GM23248 (cell line): ENCODE measurements around the gene SLC22A5.

Source experiments
- EZH2 ChIP-seq: fragments of 200-600 bp; sonication (generic); IDR thresholded peaks from 2 replicates; pipeline ENCODE4 v1.6.1; 2018; ENCODE audit warnings: antibody characterized with exemption, mild to moderate bottlenecking; ENCODE audit not compliant: insufficient read depth, poor library complexity, severe bottlenecking
- EZH2phosphoT487 ChIP-seq: fragments of 200-600 bp; sonication (generic); IDR thresholded peaks from 2 replicates; pipeline ENCODE4 v1.6.1; 2018; ENCODE audit warnings: antibody characterized with exemption, moderate library complexity, mild to moderate bottlenecking, low read depth; ENCODE audit not compliant: insufficient read depth

GRCh38 chr5:132425009-132425937, 55.8 kb downstream of the SLC22A5 start:
- TF ChIP-seq EZH2, result no peak
- TF ChIP-seq EZH2phosphoT487, result no peak
